K562 (cell line): ENCODE results near the gene CNDP1. TPM values are rescaled to one million over a fixed set of nuclear protein-coding genes. Genes with fewer than 3 reads are reported as not detected.

ENCODE experiments used
- ATAC-seq: fragments of 200-7000 bp; cut with Tn5 transposase; 3 replicates; pipeline ENCODE4 v1.9.1; 2020; ENCODE audit warnings: moderate library complexity
- BruUV-seq: library from RNA; stranded (reverse); fragments of 400-500 nt; replicated peaks from 2 replicates; lab custom pipeline; 2021; lab: Mats Ljungman, UMichigan
- CTCF ChIA-PET: fragments of 300-600 bp; formaldehyde crosslinking; extraction: SDS; loops from one replicate; lab custom pipeline; 2021; ENCODE audit warnings: low intra/inter-chr PET ratio; lab: Yijun Ruan, JAX
- POLR2A ChIA-PET: fragments of 300-600, 350-650 bp; sonication (Branson Sonifier 250); formaldehyde crosslinking; extraction: SDS; loops from one replicate; lab custom pipeline; 2021; ENCODE audit warnings: antibody characterized with exemption, inconsistent platforms; lab: Yijun Ruan, JAX
- DNase-seq, 4 experiments: peaks; one replicate each; pipeline versions ENCODE4 v3.0.0 to v3.0.0-alpha.2; 2011 to 2018; ENCODE audit warnings: low spot score in 3 of 4, mixed read lengths in 3 of 4; ENCODE audit errors: extremely low read depth in 1 of 4
- FAIRE-seq: peaks from 2 replicates; lab custom pipeline; 2011; peaks lifted over from hg19 to GRCh38; lab: Jason Lieb, UNC
- H2AFZ ChIP-seq: 2 replicates; pipeline ENCODE4 v1.6.0; 2011; ENCODE audit warnings: low read depth, low read length, control low read depth, inconsistent platforms
- H3K27ac ChIP-seq: fragments of 200-600 bp; 3 replicates; pipeline ENCODE4 v1.8.0; 2011; ENCODE audit warnings: low read depth, mild to moderate bottlenecking, control low read depth, inconsistent platforms, low read length, moderate library complexity, mixed read lengths; ENCODE audit errors: extremely low read depth
- H3K27me3 ChIP-seq, 2 experiments: fragments of 300-600 bp in 1 of 2; 2 replicates in 1 of 2; 3 replicates in 1 of 2; pipeline versions ENCODE4 v1.6.0 to v1.8.0; 2011; ENCODE audit warnings: inconsistent platforms in 2 of 2, low read length in 2 of 2, mild to moderate bottlenecking in 1 of 2, mixed read lengths in 1 of 2, moderate library complexity in 1 of 2; ENCODE audit not compliant: control insufficient read depth in 2 of 2, insufficient read depth in 2 of 2
- H3K36me3 ChIP-seq: fragments of 300-600 bp; 3 replicates; pipeline ENCODE4 v1.8.0; 2011; ENCODE audit warnings: mild to moderate bottlenecking, low read length, inconsistent platforms; ENCODE audit not compliant: control insufficient read depth, insufficient read depth
- H3K4me1 ChIP-seq, 2 experiments: fragments of 200-600 bp in 1 of 2; replicated peaks in 1 of 2; 2 replicates in 1 of 2; 3 replicates in 1 of 2; pipeline versions ENCODE4 v1.5.1 to v1.8.0; 2011; ENCODE audit warnings: inconsistent platforms in 2 of 2, low read length in 2 of 2, mild to moderate bottlenecking in 1 of 2, mixed read lengths in 1 of 2, moderate library complexity in 1 of 2; ENCODE audit not compliant: control insufficient read depth in 2 of 2, insufficient read depth in 2 of 2
- H3K4me2 ChIP-seq: 2 replicates; pipeline ENCODE4 v1.6.1; 2011; ENCODE audit warnings: low read length, control low read depth, inconsistent platforms, mixed read lengths; ENCODE audit not compliant: insufficient read depth
- H3K4me3 ChIP-seq: fragments of 200-600 bp; sonication (generic), shearing (Covaris generic); 2 replicates; pipeline ENCODE4 v1.5.1; 2016; ENCODE audit warnings: control low read depth, inconsistent platforms
- H3K79me2 ChIP-seq: fragments of 200-600 bp; 3 replicates; pipeline ENCODE4 v1.8.0; 2011; ENCODE audit warnings: low read length, inconsistent platforms; ENCODE audit not compliant: control insufficient read depth, insufficient read depth
- H3K9ac ChIP-seq, 2 experiments: 2 replicates each; pipeline versions ENCODE4 v1.6.0 to v1.6.1; 2011; ENCODE audit warnings: low read depth in 2 of 2, low read length in 2 of 2, control low read depth in 1 of 2, inconsistent platforms in 1 of 2, mild to moderate bottlenecking in 1 of 2, mixed read lengths in 1 of 2; ENCODE audit not compliant: insufficient read depth in 1 of 2
- H3K9me1 ChIP-seq: one replicate; pipeline ENCODE4 v1.6.0; 2011; ENCODE audit warnings: inconsistent platforms, mild to moderate bottlenecking, low read length, moderate library complexity; ENCODE audit not compliant: control insufficient read depth, insufficient read depth
- H3K9me3 ChIP-seq: replicated peaks from 2 replicates; pipeline ENCODE4 v1.5.1; 2011; ENCODE audit warnings: low read depth, low read length, inconsistent platforms; ENCODE audit not compliant: control insufficient read depth, insufficient read depth
- H4K20me1 ChIP-seq: replicated peaks from 2 replicates; pipeline ENCODE4 v1.6.1; 2011; ENCODE audit warnings: low read length, inconsistent platforms, mixed read lengths; ENCODE audit not compliant: control insufficient read depth, insufficient read depth
- ARHGAP35 ChIP-seq: fragments of 450-650 bp; IDR thresholded peaks from 2 replicates; pipeline ENCODE4 v1.6.1; 2018; ENCODE audit not compliant: partially characterized antibody
- EGR1 ChIP-seq: fragments of 450-650 bp; conservative IDR thresholded peaks from 2 replicates; pipeline ENCODE4 v1.6.1; 2017; ENCODE audit warnings: mild to moderate bottlenecking
- FOXM1 ChIP-seq, 2 experiments: fragments of 450-650 bp in 1 of 2; sonication (generic) in 1 of 2; formaldehyde crosslinking in 1 of 2; IDR thresholded peaks; 2 replicates each; pipeline versions ENCODE4 v1.6.1 to v1.9.0; 2017 to 2022; ENCODE audit warnings: low read depth in 2 of 2, mild to moderate bottlenecking in 2 of 2, missing genetic modification reagents in 1 of 2, moderate library complexity in 1 of 2
- FOXP1 ChIP-seq: sonication (generic); formaldehyde crosslinking; IDR thresholded peaks from 2 replicates; pipeline ENCODE4 v1.8.0; 2022; ENCODE audit warnings: mild to moderate bottlenecking, missing genetic modification reagents
- HEY1 ChIP-seq: fragments of 250-450 bp; sonication (Bioruptor Pico); IDR thresholded peaks from 2 replicates; pipeline ENCODE4 v1.5.0; 2020; ENCODE audit warnings: mild to moderate bottlenecking, moderate library complexity, borderline replicate concordance
- POLR3A ChIP-seq: IDR thresholded peaks from 2 replicates; pipeline ENCODE4 v1.6.1; 2011; ENCODE audit warnings: borderline replicate concordance, mild to moderate bottlenecking, moderate library complexity; ENCODE audit not compliant: insufficient read length, insufficient read depth; ENCODE audit errors: extremely low read depth
- RBM39 ChIP-seq: fragments of 200-400 bp; formaldehyde crosslinking; optimal IDR thresholded peaks from 2 replicates; pipeline ENCODE3; 2018; ENCODE audit warnings: low read depth, low read length
- XRCC3 ChIP-seq: fragments of 450-650 bp; IDR thresholded peaks from 2 replicates; pipeline ENCODE4 v1.6.1; 2017; ENCODE audit warnings: mild to moderate bottlenecking, moderate library complexity
- ZNF318 ChIP-seq, 2 experiments: fragments of 450-650 bp; IDR thresholded peaks; 2 replicates each; pipeline ENCODE4 v1.6.1; 2016; ENCODE audit warnings: mild to moderate bottlenecking in 2 of 2, borderline replicate concordance in 1 of 2, low read depth in 1 of 2, moderate library complexity in 1 of 2
- ZNF785 ChIP-seq: fragments of 250-450 bp; sonication (Bioruptor Pico); IDR thresholded peaks from 2 replicates; pipeline ENCODE4 v1.4.0; 2020; ENCODE audit warnings: mild to moderate bottlenecking
- WGBS: fragments of 100-300 bp; shearing (Covaris generic); methylation state at CpG from one replicate; pipeline ENCODE4 v1.1.6; 2016; ENCODE audit warnings: low coverage, mixed read lengths; ENCODE audit not compliant: insufficient coverage; ENCODE audit errors: missing lambda C conversion rate; 5-methylcytosine and 5-hydroxymethylcytosine counted together
- in situ Hi-C: fragments of 300-500 bp; cut with MboI; formaldehyde crosslinking; loops from 4 replicates; pipeline ENCODE4 v1.15.0; 2018; ENCODE audit warnings: inconsistent platforms, mixed read lengths
- intact Hi-C: fragments of 100-400 bp; cut with micrococcal nuclease; formaldehyde crosslinking; loops from 2 replicates; pipeline ENCODE4 v1.14.2; 2022
- polyA plus RNA-seq, 8 experiments: library from polyadenylated mRNA; depleted of rRNA in 4 of 8; stranded (reverse) in 5 of 8; unstranded in 3 of 8; fragments of >200 nt; fragmentation: Nextera tagmentation in 2 of 8; fragmentation: Illumina TruSeq in 1 of 8; extraction: Ambion mirVana in 2 of 8; extraction: Trizol in 1 of 8; gene quantifications; 2 replicates each; pipeline versions ENCODE4 v1.2.1 to v1.2.3, GENCODE V29; 2011 to 2014; ENCODE audit warnings: inconsistent platforms in 1 of 8, missing spikeins in 1 of 8
- total RNA-seq, 7 experiments: library from RNA; depleted of rRNA in 6 of 7; stranded (reverse); fragments of >200 nt in 6 of 7; fragmentation: Illumina TruSeq in 2 of 7; extraction: Trizol in 2 of 7; gene quantifications; 2 replicates each; pipeline versions ENCODE4 v1.2.1 to v1.2.3, GENCODE V29; 2011 to 2021; ENCODE audit warnings: low replicate concordance in 1 of 7
- TF ChIP-seq, protein P1 (sequence below): fragments of 250-450 bp; sonication (Bioruptor Pico); IDR thresholded peaks from 2 replicates; pipeline ENCODE4 v1.4.0; 2020; ENCODE audit warnings: mild to moderate bottlenecking

Gene CNDP1
- total and polyA plus RNA-seq, 9 of the 15 experiments (the other 6 are each of a cell fraction or from before 2014, with no cell fraction given), result not detected

- no peak for TF ChIP-seq ARHGAP35
- TF ChIP-seq RBM39, result no peak
- TF ChIP-seq HEY1 (CRISPR knock-in tag), result no peak
- TF ChIP-seq, protein P1, sequence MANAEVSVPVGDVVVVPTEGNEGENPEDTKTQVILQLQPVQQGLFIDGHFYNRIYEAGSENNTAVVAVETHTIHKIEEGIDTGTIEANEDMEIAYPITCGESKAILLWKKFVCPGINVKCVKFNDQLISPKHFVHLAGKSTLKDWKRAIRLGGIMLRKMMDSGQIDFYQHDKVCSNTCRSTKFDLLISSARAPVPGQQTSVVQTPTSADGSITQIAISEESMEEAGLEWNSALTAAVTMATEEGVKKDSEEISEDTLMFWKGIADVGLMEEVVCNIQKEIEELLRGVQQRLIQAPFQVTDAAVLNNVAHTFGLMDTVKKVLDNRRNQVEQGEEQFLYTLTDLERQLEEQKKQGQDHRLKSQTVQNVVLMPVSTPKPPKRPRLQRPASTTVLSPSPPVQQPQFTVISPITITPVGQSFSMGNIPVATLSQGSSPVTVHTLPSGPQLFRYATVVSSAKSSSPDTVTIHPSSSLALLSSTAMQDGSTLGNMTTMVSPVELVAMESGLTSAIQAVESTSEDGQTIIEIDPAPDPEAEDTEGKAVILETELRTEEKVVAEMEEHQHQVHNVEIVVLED (CRISPR knock-in tag), result no peak
These were observed 4.3 kb upstream of the CNDP1 start (continued) for GRCh38 chr18:74529811-74530583.

DNA sequence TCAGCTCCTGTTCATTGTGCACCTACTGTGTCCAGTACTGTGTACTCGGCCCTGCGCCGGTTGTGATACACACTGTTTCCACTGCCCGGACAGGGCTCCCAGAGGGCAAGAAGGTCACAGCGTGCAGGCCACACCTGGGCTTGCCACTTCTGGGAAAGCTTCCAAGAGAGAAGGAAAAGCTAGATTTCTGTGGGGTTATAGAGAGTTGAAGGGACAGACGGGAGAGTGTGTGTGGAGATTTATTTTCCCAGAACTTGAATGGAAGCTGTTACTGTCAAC is 3.8 kb upstream of the CNDP1 start:
- intact Hi-C loops (no loop called here), in situ Hi-C loops (no loop called here)
- H3K36me3 ChIP-seq, result no peaks in the 10 kb centered on the region
- POLR2A ChIA-PET, result no interaction called here
- no peak overlapping the region for H3K27ac ChIP-seq
- FAIRE-seq, result no peak
- H3K4me3 ChIP-seq, result no peak overlapping the region
- H3K79me2 ChIP-seq, result no peaks in the 10 kb centered on the region
- no peaks in the 10 kb centered on the region for H4K20me1 ChIP-seq
- H3K9ac ChIP-seq, result no peak overlapping the region
- no peak for ATAC-seq
- no peaks in the 10 kb centered on the region for H3K9me1 ChIP-seq
- H3K9me3 ChIP-seq, result no peaks in the 10 kb centered on the region
- CTCF ChIA-PET, result no interaction called here
- H3K4me1 ChIP-seq, result peaks cover 0 to 4% of the 10 kb centered on the region in 2 experiments; a peak in 2 of 5 replicates
- H3K4me2 ChIP-seq, result no peak overlapping the region
- H2AFZ ChIP-seq, result no peak overlapping the region
- WGBS, result 0% methylated on average over 5 of the region's 6 CpGs
- H3K27me3 ChIP-seq, result peaks cover 16 to 54% of the 10 kb centered on the region in 2 experiments; a peak in 4 of 5 replicates
- BruUV-seq, result no TSS peak
- DNase-seq, result no peak
- no peak for TF ChIP-seq FOXP1 (CRISPR knock-in tag)
- no peak for TF ChIP-seq ZNF785
- no peak for TF ChIP-seq FOXM1 (IDR thresholded peaks at IDR 0.05; ENCODE audit: low read depth)
- TF ChIP-seq FOXM1 (CRISPR knock-in tag; IDR thresholded peaks at IDR 0.05; ENCODE audit: low read depth), result no peak
- TF ChIP-seq EGR1, result no peak
- no peak for TF ChIP-seq POLR3A
- no peak for TF ChIP-seq ZNF318 (IDR thresholded peaks at IDR 0.05; ENCODE audit: borderline replicate concordance in 1 of 2, low read depth in 1 of 2)
- no peak for TF ChIP-seq XRCC3
